Endothelial cell of umbilical vein (primary cell): ENCODE data around the gene SPO11. TPM values are rescaled to one million over a fixed set of nuclear protein-coding genes. Genes with fewer than 3 reads are reported as not detected.

Experiments
- BruUV-seq: library from RNA; stranded (reverse); fragments of 400-500 nt; replicated peaks from 2 replicates; lab custom pipeline; 2021; lab: Mats Ljungman, UMichigan
- CTCF ChIA-PET: fragments of 300-600, 350-600 bp; sonication (Branson Sonifier 250); formaldehyde crosslinking; loops from one replicate; lab custom pipeline; 2021; ENCODE audit warnings: antibody characterized with exemption, inconsistent platforms; lab: Charles Lee
- POLR2A ChIA-PET: fragments of 300-600, 350-600 bp; sonication (Branson Sonifier 250); formaldehyde crosslinking; loops from one replicate; lab custom pipeline; 2021; ENCODE audit warnings: antibody characterized with exemption, inconsistent platforms; lab: Charles Lee
- DNase-seq: peaks from one replicate; pipeline ENCODE4 v3.0.0-alpha.2; 2011; ENCODE audit warnings: low read depth, low spot score
- FAIRE-seq: peaks from 2 replicates; lab custom pipeline; 2011; peaks lifted over from hg19 to GRCh38; lab: Jason Lieb, UNC
- H2AFZ ChIP-seq: 2 replicates; pipeline ENCODE4 v1.6.0; 2012; ENCODE audit warnings: low read depth, low read length, control low read depth, inconsistent platforms
- H3K27ac ChIP-seq: 2 replicates; pipeline ENCODE4 v1.5.1; 2011; ENCODE audit warnings: low read depth, mild to moderate bottlenecking, control low read depth, low read length, moderate library complexity; ENCODE audit not compliant: insufficient read depth
- H3K27me3 ChIP-seq, 2 experiments: 2 replicates each; pipeline versions ENCODE4 v1.6.0 to v1.6.1; 2011; ENCODE audit warnings: low read length in 2 of 2, mixed read lengths in 1 of 2; ENCODE audit not compliant: control insufficient read depth in 2 of 2, insufficient read depth in 2 of 2
- H3K36me3 ChIP-seq, 2 experiments: 2 replicates in 1 of 2; 3 replicates in 1 of 2; pipeline ENCODE4 v1.5.1; 2011; ENCODE audit warnings: low read length in 2 of 2, mild to moderate bottlenecking in 1 of 2, moderate library complexity in 1 of 2; ENCODE audit not compliant: control insufficient read depth in 2 of 2, insufficient read depth in 2 of 2; ENCODE audit errors: extremely low read depth in 1 of 2
- H3K4me1 ChIP-seq: 3 replicates; pipeline ENCODE4 v1.5.1; 2011; ENCODE audit warnings: mild to moderate bottlenecking, low read length; ENCODE audit not compliant: control insufficient read depth, insufficient read depth; ENCODE audit errors: extremely low read depth
- H3K4me2 ChIP-seq: 2 replicates; pipeline ENCODE4 v1.6.1; 2011; ENCODE audit warnings: low read length, control low read depth, mixed read lengths; ENCODE audit not compliant: insufficient read depth
- H3K4me3 ChIP-seq, 3 experiments: fragments of 200-600 bp in 1 of 3; sonication (generic), shearing (Covaris generic) in 1 of 3; replicated peaks in 1 of 3; 2 replicates each; pipeline ENCODE4 v1.5.1; 2011 to 2016; ENCODE audit warnings: control low read depth in 3 of 3, low read length in 3 of 3, mild to moderate bottlenecking in 2 of 3, inconsistent platforms in 1 of 3, low read depth in 1 of 3, moderate library complexity in 1 of 3; ENCODE audit not compliant: insufficient read depth in 1 of 3
- H3K79me2 ChIP-seq: 2 replicates; pipeline ENCODE4 v1.6.0; 2012; ENCODE audit warnings: low read length, inconsistent platforms; ENCODE audit not compliant: control insufficient read depth, insufficient read depth
- H3K9ac ChIP-seq: replicated peaks from 2 replicates; pipeline ENCODE3; 2011; ENCODE audit warnings: low read length, control low read depth; ENCODE audit not compliant: insufficient read depth; ENCODE audit errors: extremely low read depth
- H3K9me1 ChIP-seq: replicated peaks from 3 replicates; pipeline ENCODE4 v1.6.0; 2011; ENCODE audit warnings: mild to moderate bottlenecking, low read length; ENCODE audit not compliant: control insufficient read depth, insufficient read depth; ENCODE audit errors: extremely low read depth
- H3K9me3 ChIP-seq: replicated peaks from 2 replicates; pipeline ENCODE4 v1.5.1; 2012; ENCODE audit warnings: low read length, inconsistent platforms; ENCODE audit not compliant: control insufficient read depth, insufficient read depth
- H4K20me1 ChIP-seq: replicated peaks from 2 replicates; pipeline ENCODE3; 2011; ENCODE audit warnings: mild to moderate bottlenecking, low read length; ENCODE audit not compliant: control insufficient read depth, insufficient read depth; ENCODE audit errors: extremely low read depth
- CTCF ChIP-seq, 2 donors: IDR thresholded peaks; 1 replicate in 1 of 2; 2 replicates in 1 of 2; pipeline ENCODE4 v1.5.1; 2011; ENCODE audit warnings: low read length in 2 of 2, mild to moderate bottlenecking in 2 of 2, moderate library complexity in 2 of 2, control low read depth in 1 of 2, inconsistent platforms in 1 of 2, low read depth in 1 of 2; ENCODE audit not compliant: insufficient read depth in 1 of 2; ENCODE audit errors: extremely low read depth in 1 of 2
- EZH2 ChIP-seq: IDR thresholded peaks from 2 replicates; pipeline ENCODE4 v1.6.1; 2012; ENCODE audit warnings: borderline replicate concordance, low read depth, mild to moderate bottlenecking, moderate library complexity, low read length, inconsistent platforms; ENCODE audit not compliant: severe bottlenecking
- FOS ChIP-seq: IDR thresholded peaks from 2 replicates; pipeline ENCODE4 v1.6.1; 2011; ENCODE audit warnings: mild to moderate bottlenecking, low read length, moderate library complexity, borderline replicate concordance; ENCODE audit not compliant: insufficient read depth
- GATA2 ChIP-seq: IDR thresholded peaks from 2 replicates; pipeline ENCODE4 v1.7.0; 2011; ENCODE audit warnings: low read depth, mild to moderate bottlenecking, moderate library complexity, mixed read lengths, low read length; ENCODE audit not compliant: insufficient read length, insufficient read depth
- JUN ChIP-seq: IDR thresholded peaks from 2 replicates; pipeline ENCODE4 v1.6.1; 2011; ENCODE audit warnings: borderline replicate concordance, low read depth; ENCODE audit not compliant: insufficient read length, insufficient read depth
- MAX ChIP-seq: IDR thresholded peaks from 2 replicates; pipeline ENCODE4 v1.6.1; 2011; ENCODE audit not compliant: insufficient read depth, insufficient read length
- MYC ChIP-seq: IDR thresholded peaks from one replicate; pipeline ENCODE4 v1.6.1; 2011; ENCODE audit warnings: mild to moderate bottlenecking, low read depth, low read length
- POLR2A ChIP-seq: IDR thresholded peaks from 2 replicates; pipeline ENCODE4 v1.6.1; 2012; ENCODE audit warnings: low read depth, mild to moderate bottlenecking, control low read depth, low read length
- POLR2AphosphoS5 ChIP-seq: IDR thresholded peaks from 2 replicates; pipeline ENCODE4 v1.6.1; 2012; ENCODE audit warnings: low read depth, mild to moderate bottlenecking, control low read depth, low read length, moderate library complexity; ENCODE audit not compliant: insufficient read depth
- dilution Hi-C: fragments of 300-500 bp; cut with MboI; formaldehyde crosslinking; loops from one replicate; pipeline ENCODE4 v1.15.0; 2019; ENCODE audit warnings: low sequenced_read_pairs; ENCODE audit not compliant: extremely low pct_ligation_motif_present
- intact Hi-C: fragments of 100-400 bp; cut with micrococcal nuclease; formaldehyde crosslinking; loops from one replicate; pipeline ENCODE4 v1.10.0; 2022
- polyA plus RNA-seq, 4 experiments: library from polyadenylated mRNA; depleted of rRNA in 3 of 4; stranded (reverse) in 3 of 4; unstranded in 1 of 4; fragments of >200 nt; gene quantifications; 2 replicates each; pipeline versions ENCODE4 v1.2.1 to v1.2.3, GENCODE V29; 2011 to 2012; ENCODE audit warnings: missing spikeins in 1 of 4
- total RNA-seq: library from RNA; stranded (reverse); gene quantifications from 2 replicates; pipeline ENCODE4 v1.2.3, GENCODE V29; 2021

The SPO11 gene
- total and polyA plus RNA-seq, 2 donors (not counting 3 experiments of a cell fraction or from before 2014, with no cell fraction given): not detected

- Histone ChIP-seq H3K4me3 (no peak overlapping the region), H3K9ac (no peak overlapping the region), H3K36me3 (no peaks in the 10 kb centered on the region), H2AFZ (no peak overlapping the region), H3K9me1 (no peaks in the 10 kb centered on the region), H3K9me3 (no peaks in the 10 kb centered on the region), H3K79me2 (no peaks in the 10 kb centered on the region), H3K4me1 (no peaks in the 10 kb centered on the region), H3K27ac (no peak overlapping the region), H4K20me1 (no peaks in the 10 kb centered on the region), H3K27me3 (no peaks in the 10 kb centered on the region), H3K4me2 (no peak overlapping the region)
- DNase-seq (no peak), FAIRE-seq (no peak)
- no peak for TF ChIP-seq FOS
- no peak for TF ChIP-seq POLR2AphosphoS5
- TF ChIP-seq CTCF (IDR thresholded peaks at IDR 0.05; ENCODE audit: extremely low read depth in 1 of 2, insufficient read depth in 1 of 2, low read depth in 1 of 2, low read length in 2 of 2): no peak
- no peak for TF ChIP-seq POLR2A
- no peak for TF ChIP-seq JUN
- TF ChIP-seq EZH2: no peak
- no peak for TF ChIP-seq MAX
- TF ChIP-seq MYC: no peak
- TF ChIP-seq GATA2: no peak
- dilution Hi-C loops (no loop called here), intact Hi-C loops (no loop called here)
- no TSS peak for BruUV-seq
- CTCF ChIA-PET: no interaction called here
- POLR2A ChIA-PET: no interaction called here
Measured at GRCh38 chr20:57308451-57309271, 20.9 kb upstream of the SPO11 start.
